Measurements from ENCODE around the gene PPFIA4. TPM values are rescaled to one million over a fixed set of nuclear protein-coding genes. Genes with fewer than 3 reads are reported as not detected.

PPFIA4 gene
- total RNA-seq, 1 experiment from 2014 or later = 21.1 TPM

GRCh38 chr1:203127666-203128430 is 101.6 kb downstream of the PPFIA4 start, which contains the start of gene ADORA1 (continued):
- TF ChIP-seq, protein P1, sequence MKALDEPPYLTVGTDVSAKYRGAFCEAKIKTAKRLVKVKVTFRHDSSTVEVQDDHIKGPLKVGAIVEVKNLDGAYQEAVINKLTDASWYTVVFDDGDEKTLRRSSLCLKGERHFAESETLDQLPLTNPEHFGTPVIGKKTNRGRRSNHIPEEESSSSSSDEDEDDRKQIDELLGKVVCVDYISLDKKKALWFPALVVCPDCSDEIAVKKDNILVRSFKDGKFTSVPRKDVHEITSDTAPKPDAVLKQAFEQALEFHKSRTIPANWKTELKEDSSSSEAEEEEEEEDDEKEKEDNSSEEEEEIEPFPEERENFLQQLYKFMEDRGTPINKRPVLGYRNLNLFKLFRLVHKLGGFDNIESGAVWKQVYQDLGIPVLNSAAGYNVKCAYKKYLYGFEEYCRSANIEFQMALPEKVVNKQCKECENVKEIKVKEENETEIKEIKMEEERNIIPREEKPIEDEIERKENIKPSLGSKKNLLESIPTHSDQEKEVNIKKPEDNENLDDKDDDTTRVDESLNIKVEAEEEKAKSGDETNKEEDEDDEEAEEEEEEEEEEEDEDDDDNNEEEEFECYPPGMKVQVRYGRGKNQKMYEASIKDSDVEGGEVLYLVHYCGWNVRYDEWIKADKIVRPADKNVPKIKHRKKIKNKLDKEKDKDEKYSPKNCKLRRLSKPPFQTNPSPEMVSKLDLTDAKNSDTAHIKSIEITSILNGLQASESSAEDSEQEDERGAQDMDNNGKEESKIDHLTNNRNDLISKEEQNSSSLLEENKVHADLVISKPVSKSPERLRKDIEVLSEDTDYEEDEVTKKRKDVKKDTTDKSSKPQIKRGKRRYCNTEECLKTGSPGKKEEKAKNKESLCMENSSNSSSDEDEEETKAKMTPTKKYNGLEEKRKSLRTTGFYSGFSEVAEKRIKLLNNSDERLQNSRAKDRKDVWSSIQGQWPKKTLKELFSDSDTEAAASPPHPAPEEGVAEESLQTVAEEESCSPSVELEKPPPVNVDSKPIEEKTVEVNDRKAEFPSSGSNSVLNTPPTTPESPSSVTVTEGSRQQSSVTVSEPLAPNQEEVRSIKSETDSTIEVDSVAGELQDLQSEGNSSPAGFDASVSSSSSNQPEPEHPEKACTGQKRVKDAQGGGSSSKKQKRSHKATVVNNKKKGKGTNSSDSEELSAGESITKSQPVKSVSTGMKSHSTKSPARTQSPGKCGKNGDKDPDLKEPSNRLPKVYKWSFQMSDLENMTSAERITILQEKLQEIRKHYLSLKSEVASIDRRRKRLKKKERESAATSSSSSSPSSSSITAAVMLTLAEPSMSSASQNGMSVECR (CRISPR knock-in tag; IDR thresholded peaks at IDR 0.05; ENCODE audit: borderline replicate concordance) = peak; percentile 84; the same call in 1 of the 2 replicates
- TF ChIP-seq MAX (CRISPR knock-in tag; IDR thresholded peaks at IDR 0.05) = peak; percentile 82
- 0 out of 2 replicates have a peak, but pooled peaks have one; percentile 44 for TF ChIP-seq ZBTB43 (CRISPR knock-in tag; IDR thresholded peaks at IDR 0.05)
- TF ChIP-seq, protein P2, sequence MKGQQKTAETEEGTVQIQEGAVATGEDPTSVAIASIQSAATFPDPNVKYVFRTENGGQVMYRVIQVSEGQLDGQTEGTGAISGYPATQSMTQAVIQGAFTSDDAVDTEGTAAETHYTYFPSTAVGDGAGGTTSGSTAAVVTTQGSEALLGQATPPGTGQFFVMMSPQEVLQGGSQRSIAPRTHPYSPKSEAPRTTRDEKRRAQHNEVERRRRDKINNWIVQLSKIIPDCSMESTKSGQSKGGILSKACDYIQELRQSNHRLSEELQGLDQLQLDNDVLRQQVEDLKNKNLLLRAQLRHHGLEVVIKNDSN (CRISPR knock-in tag; IDR thresholded peaks at IDR 0.05) = peak; percentile 76
- TF ChIP-seq CREM (CRISPR knock-in tag; IDR thresholded peaks at IDR 0.05) = 0 out of 2 replicates have a peak, but pooled peaks have one; percentile 39
- TF ChIP-seq KAT7 (CRISPR knock-in tag; IDR thresholded peaks at IDR 0.05; ENCODE audit: borderline replicate concordance) = no peak
- no peak for TF ChIP-seq TP53 (CRISPR knock-in tag; IDR thresholded peaks at IDR 0.05)
- no peak for TF ChIP-seq HMGA2 (CRISPR knock-in tag; IDR thresholded peaks at IDR 0.05)
- TF ChIP-seq TEAD1 (CRISPR knock-in tag; IDR thresholded peaks at IDR 0.05) = 0 out of 2 replicates have a peak, but pooled peaks have one; percentile 33
- TF ChIP-seq USF2 (CRISPR knock-in tag; IDR thresholded peaks at IDR 0.05) = peak; percentile 83
- TF ChIP-seq ATF1 (CRISPR knock-in tag; IDR thresholded peaks at IDR 0.05) = no peak

- no peaks in the 10 kb centered on the region for H3K36me3 Mint-ChIP-seq
- POLR2A ChIA-PET = interaction anchor here (0.9 to 1.7 kb wide), 3 partner anchors 11 to 20 kb away, joined by 3 to 9 read pairs (median 3); no protein-coding TSS in a partner anchor
- H3K27me3 Mint-ChIP-seq (ENCODE audit: low read depth) = peaks cover 37% of the 10 kb centered on the region
- H3K9me3 Mint-ChIP-seq = no peaks in the 10 kb centered on the region
- DNase-seq (ENCODE audit: low spot score) (no peak), ATAC-seq (no peak)
- peaks cover 33% of the 10 kb centered on the region for H3K4me1 Mint-ChIP-seq
- peak overlapping the region; percentile 67 for H3K4me3 Mint-ChIP-seq
- CTCF ChIA-PET = interaction anchor here (0.6 to 11.1 kb wide), 35 partner anchors 8 to 360 kb away, joined by 3 to 190 read pairs (median 9); partner anchors contain the start of genes CHI3L1, MYBPH, MYOG and PPFIA4
- no peak overlapping the region for H3K27ac Mint-ChIP-seq
- TF ChIP-seq, protein P2 (CRISPR knock-in tag; IDR thresholded peaks at IDR 0.05) = no peak
- TF ChIP-seq ESRRA (CRISPR knock-in tag; IDR thresholded peaks at IDR 0.05; ENCODE audit: borderline replicate concordance) (no peak), IRF2 (CRISPR knock-in tag; IDR thresholded peaks at IDR 0.05; ENCODE audit: borderline replicate concordance, low read depth) (no peak), JUN (CRISPR knock-in tag; IDR thresholded peaks at IDR 0.05) (no peak), ZNF281 (CRISPR knock-in tag; IDR thresholded peaks at IDR 0.05) (no peak), RELA (CRISPR knock-in tag; IDR thresholded peaks at IDR 0.05; ENCODE audit: borderline replicate concordance) (no peak), ZSCAN18 (CRISPR knock-in tag; IDR thresholded peaks at IDR 0.05) (no peak), SOX15 (CRISPR knock-in tag; IDR thresholded peaks at IDR 0.05) (no peak)
- TF ChIP-seq, protein P3, sequence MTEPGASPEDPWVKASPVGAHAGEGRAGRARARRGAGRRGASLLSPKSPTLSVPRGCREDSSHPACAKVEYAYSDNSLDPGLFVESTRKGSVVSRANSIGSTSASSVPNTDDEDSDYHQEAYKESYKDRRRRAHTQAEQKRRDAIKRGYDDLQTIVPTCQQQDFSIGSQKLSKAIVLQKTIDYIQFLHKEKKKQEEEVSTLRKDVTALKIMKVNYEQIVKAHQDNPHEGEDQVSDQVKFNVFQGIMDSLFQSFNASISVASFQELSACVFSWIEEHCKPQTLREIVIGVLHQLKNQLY (CRISPR knock-in tag; IDR thresholded peaks at IDR 0.05) = no peak
Measured at GRCh38 chr1:203128431-203128715, 102.1 kb downstream of the PPFIA4 start.
